ENCODE data around the gene GNG7.
"Not testable (repeated sequence)": the region's sequence is repeated elsewhere in the genome, so short reads cannot be mapped to it uniquely, and the experiment has no call there.

GNG7 gene

GRCh38 chr19:2474232-2475017 is 228.1 kb downstream of the GNG7 start:
- H3K4me3 ChIP-seq (ENCODE audit: low read depth, low read length): peak overlapping the region; percentile 97
- DNase-seq (ENCODE audit: low read depth): peak; percentile 83

DNA sequence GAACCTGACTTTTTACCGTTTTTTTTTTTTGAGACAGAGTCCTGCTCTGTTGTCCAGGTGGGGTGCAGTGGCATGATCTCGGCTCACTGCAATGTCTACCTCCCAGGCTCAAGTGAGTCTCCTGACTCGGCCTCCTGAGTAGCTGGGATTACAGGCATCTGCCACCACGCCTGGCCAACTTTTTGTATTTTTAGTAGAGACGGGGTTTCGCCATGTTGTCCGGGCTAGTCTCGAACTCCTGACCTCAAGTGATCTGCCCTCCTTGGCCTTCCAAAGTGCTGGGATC is 232.6 kb downstream of the GNG7 start:
- DNase-seq (ENCODE audit: low read depth); H3K4me3 ChIP-seq (ENCODE audit: low read depth, low read length): not testable (repeated sequence)

DNA sequence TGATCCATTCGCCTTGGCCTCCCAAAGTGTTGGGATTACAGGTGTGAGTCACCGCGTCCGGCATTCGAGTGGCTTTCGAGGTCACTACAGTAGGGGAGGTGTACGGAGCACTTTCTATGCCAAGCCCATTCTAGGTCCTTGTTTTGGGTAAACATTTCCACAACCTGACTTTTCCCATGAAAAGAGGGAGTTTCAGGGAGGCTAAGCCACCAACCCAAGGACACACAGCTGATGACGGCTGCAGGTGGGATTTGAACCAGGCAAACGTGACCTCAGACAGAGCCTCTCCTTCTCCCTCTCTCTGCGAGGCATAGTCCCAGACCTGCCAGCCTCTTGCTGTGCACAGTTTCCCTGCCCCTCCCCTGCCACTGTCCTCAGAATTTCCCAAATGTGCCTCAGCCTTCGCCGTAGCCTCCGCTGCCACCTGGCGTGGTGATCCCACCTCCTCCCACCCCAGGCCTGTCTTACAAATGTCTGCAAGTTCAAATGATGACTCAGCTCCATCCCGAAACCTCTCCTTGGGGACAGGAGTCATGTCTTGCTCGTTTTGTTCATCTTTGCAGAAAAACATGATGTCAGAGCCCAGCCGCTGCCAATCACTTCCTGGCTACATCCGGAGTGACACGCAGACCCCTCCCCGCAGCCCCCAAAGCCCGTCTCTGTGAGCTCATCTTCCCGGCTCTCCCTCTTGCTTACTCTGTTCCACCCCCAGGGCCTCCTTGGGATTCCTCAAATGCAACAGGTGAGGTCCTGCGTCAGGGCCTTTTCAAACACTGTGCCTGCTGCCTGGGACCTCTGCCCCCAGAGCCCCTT is 233.2 kb downstream of the GNG7 start:
- H3K4me3 ChIP-seq (ENCODE audit: low read depth, low read length): no peak overlapping the region
- peak; percentile 87 for DNase-seq (ENCODE audit: low read depth)

- no peak overlapping the region for H3K4me3 ChIP-seq (ENCODE audit: low read depth, low read length)
- no peak for DNase-seq (ENCODE audit: low read depth)
Observed at GRCh38 chr19:2468596-2468995, 233.9 kb downstream of the GNG7 start.

GRCh38 chr19:2464389-2464788 is 238.1 kb downstream of the GNG7 start:
- DNase-seq (ENCODE audit: low read depth): no peak
- H3K4me3 ChIP-seq (ENCODE audit: low read depth, low read length): no peak overlapping the region

DNA sequence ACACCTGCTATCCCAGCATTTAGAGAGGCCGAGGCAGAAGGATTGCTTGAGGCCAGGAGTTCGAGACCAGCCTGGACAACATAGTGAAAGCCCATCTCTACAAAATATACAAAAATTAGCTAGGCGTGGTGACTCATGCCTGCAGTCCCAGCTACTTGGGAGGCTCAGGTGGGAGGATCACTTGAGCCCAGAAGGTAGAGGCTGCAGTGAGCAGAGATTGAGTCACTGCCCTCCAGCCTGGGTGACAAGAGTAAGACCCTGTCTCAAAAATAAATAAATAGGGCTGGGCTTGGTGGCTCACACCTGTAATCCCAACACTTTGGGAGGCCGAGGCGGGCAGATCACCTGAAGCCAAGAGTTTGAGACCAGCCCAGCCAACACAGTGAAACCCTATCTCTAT is 238.8 kb downstream of the GNG7 start:
- DNase-seq (ENCODE audit: low read depth); H3K4me3 ChIP-seq (ENCODE audit: low read depth, low read length): not testable (repeated sequence)

DNA sequence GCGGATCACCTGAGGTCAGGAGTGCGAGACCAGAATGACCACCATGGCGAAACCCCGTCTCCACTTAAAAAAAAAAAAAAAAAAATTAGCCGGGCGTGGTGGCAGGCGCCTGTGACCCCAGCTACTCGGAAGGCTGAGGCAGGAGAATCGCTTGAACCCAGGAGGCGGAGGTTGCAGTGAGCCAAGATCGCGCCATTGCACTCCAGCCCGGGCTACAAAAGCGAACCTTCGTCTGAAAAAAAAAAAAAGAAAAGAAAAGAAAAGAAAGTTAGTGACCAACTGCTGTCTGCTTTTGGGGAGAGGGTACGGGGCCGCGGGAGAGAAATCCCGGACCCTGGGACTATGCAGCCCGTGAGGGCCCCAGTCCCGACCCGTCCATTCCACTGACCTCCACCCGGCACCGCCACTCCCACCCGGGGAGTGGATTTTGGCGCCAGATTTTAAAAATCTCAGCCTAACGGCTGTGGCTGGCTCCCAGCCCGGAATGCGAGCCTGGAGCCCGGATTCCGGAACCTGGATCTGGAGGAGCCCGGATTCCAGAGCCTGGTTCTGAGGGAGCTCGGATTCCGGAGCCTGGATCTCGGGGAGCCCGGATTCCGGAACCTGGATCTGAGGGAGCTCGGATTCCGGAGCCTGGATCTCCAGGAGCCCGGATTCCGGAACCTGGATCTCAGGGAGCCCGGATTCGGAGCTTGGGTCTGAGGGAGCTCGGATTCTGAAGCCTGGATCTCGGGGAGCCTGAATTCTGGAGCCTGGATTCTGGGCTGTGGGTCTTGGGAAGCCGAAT is 239.7 kb downstream of the GNG7 start:
- peak overlapping the region; percentile 68 for H3K4me3 ChIP-seq (ENCODE audit: low read depth, low read length)
- peak; percentile 80 for DNase-seq (ENCODE audit: low read depth)

GRCh38 chr19:2461751-2462634 is 240.5 kb downstream of the GNG7 start:
- H3K4me3 ChIP-seq (ENCODE audit: low read depth, low read length): peak overlapping the region; percentile 68
- no peak for DNase-seq (ENCODE audit: low read depth)

All from skeletal muscle cell (primary cell).